Upper lobe of left lung (tissue), 4 donors: ENCODE measurements around the gene EFNB2.

ENCODE experiments used
- EP300 ChIP-seq, 4 donors: sonication (generic); formaldehyde crosslinking; IDR thresholded peaks; one replicate each; pipeline ENCODE4 v1.5.1; 2017; ENCODE audit warnings: antibody characterized with exemption in 4 of 4, control low read depth in 2 of 4
- POLR2A ChIP-seq, 4 donors: fragments of 450-650 bp; IDR thresholded peaks; one replicate each; pipeline ENCODE4 v1.5.1; 2016 to 2017; ENCODE audit warnings: antibody characterized with exemption in 4 of 4, mild to moderate bottlenecking in 2 of 4
- TF ChIP-seq, protein P1 (sequence below), 6 experiments: fragments of 450-650 bp in 4 of 6; fragments of 200-600 bp in 2 of 6; sonication (generic) in 2 of 6; IDR thresholded peaks; one replicate each; pipeline ENCODE4 v1.5.1; 2016 to 2019; ENCODE audit warnings: antibody characterized with exemption in 6 of 6

GRCh38 chr13:106515635-106516254, 19.7 kb downstream of the EFNB2 start:
- TF ChIP-seq, protein P1, sequence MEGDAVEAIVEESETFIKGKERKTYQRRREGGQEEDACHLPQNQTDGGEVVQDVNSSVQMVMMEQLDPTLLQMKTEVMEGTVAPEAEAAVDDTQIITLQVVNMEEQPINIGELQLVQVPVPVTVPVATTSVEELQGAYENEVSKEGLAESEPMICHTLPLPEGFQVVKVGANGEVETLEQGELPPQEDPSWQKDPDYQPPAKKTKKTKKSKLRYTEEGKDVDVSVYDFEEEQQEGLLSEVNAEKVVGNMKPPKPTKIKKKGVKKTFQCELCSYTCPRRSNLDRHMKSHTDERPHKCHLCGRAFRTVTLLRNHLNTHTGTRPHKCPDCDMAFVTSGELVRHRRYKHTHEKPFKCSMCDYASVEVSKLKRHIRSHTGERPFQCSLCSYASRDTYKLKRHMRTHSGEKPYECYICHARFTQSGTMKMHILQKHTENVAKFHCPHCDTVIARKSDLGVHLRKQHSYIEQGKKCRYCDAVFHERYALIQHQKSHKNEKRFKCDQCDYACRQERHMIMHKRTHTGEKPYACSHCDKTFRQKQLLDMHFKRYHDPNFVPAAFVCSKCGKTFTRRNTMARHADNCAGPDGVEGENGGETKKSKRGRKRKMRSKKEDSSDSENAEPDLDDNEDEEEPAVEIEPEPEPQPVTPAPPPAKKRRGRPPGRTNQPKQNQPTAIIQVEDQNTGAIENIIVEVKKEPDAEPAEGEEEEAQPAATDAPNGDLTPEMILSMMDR (IDR thresholded peaks at IDR 0.05): no peak
- TF ChIP-seq POLR2A (IDR thresholded peaks at IDR 0.05) (no peak), EP300 (IDR thresholded peaks at IDR 0.05) (no peak)
